Right lobe of liver (tissue), 6 donors: ENCODE results near the gene RBM26. TPM values are rescaled to one million over a fixed set of nuclear protein-coding genes. Genes with fewer than 3 reads are reported as not detected.

Experiments
- ATAC-seq, 4 donors: fragments of 200-7000 bp; cut with Tn5 transposase; one replicate each; pipeline ENCODE4 v1.9.1; 2020; ENCODE audit warnings: mild to moderate bottlenecking in 4 of 4, moderate library complexity in 4 of 4
- DNase-seq, 3 donors: peaks; one replicate each; pipeline ENCODE4 v3.0.0-alpha.2; 2020
- H3K27ac ChIP-seq, 3 donors: fragments of 200-600 bp; one replicate each; pipeline ENCODE4 v1.8.0; 2022
- H3K27me3 ChIP-seq, 2 donors: fragments of 200-600 bp; one replicate each; pipeline ENCODE4 v1.8.0; 2022
- H3K36me3 ChIP-seq, 4 donors: fragments of 200-600 bp; sonication (generic) in 1 of 4; one replicate each; pipeline versions ENCODE4 v1.5.1 to v1.8.0; 2017 to 2022; ENCODE audit warnings: control low read depth in 1 of 4
- H3K4me1 ChIP-seq, 4 donors: fragments of 200-600 bp; sonication (generic) in 1 of 4; one replicate each; pipeline versions ENCODE4 v1.5.1 to v1.8.0; 2017 to 2022; ENCODE audit warnings: control low read depth in 1 of 4
- H3K4me3 ChIP-seq, 3 donors: fragments of 200-600 bp; one replicate each; pipeline ENCODE4 v1.8.0; 2022
- H3K9me3 ChIP-seq, 4 donors: fragments of 200-600 bp; sonication (generic) in 1 of 4; one replicate each; pipeline versions ENCODE4 v1.5.1 to v1.8.0; 2017 to 2022; ENCODE audit warnings: control low read depth in 1 of 4
- CTCF ChIP-seq, 4 donors: fragments of 200-600 bp in 3 of 4; fragments of 450-650 bp in 1 of 4; IDR thresholded peaks; one replicate each; pipeline versions ENCODE4 v1.5.1 to v1.8.0; 2016 to 2022; ENCODE audit warnings: antibody characterized with exemption in 4 of 4, mild to moderate bottlenecking in 2 of 4
- POLR2A ChIP-seq: fragments of 450-650 bp; IDR thresholded peaks from one replicate; pipeline ENCODE4 v1.6.1; 2017; ENCODE audit warnings: antibody characterized with exemption, mild to moderate bottlenecking
- WGBS: methylation state at CpG from one replicate; pipeline ENCODE4 v1.1.6; 2018; ENCODE audit warnings: low coverage, low lambda C conversion rate; ENCODE audit not compliant: insufficient coverage; ENCODE audit errors: missing lambda C conversion rate; 5-methylcytosine and 5-hydroxymethylcytosine counted together
- intact Hi-C, 2 donors: fragments of 100-400 bp; cut with DNase I; formaldehyde crosslinking; loops; one replicate each; pipeline versions ENCODE4 v1.11.2 to v1.14.1; 2022
- total RNA-seq, 6 experiments: library from RNA; depleted of rRNA in 2 of 6; stranded (reverse); fragments of >200 nt in 2 of 6; fragmentation: NEBNext Ultra II Directional in 3 of 6; extraction: Animal tissue kit (Norgen Biotek cat#: 25700) in 3 of 6; gene quantifications; one replicate each; pipeline versions ENCODE4 v1.1.0 to v1.2.4, GENCODE V29; 2016 to 2023
- donor health status: DM: no; HTN: yes; CAD: no.
- donor health status: DM: no; HTN: no; CAD: no.
- donor health status: DM: no; HTN: no; CAD: no.
- donor health status: DM: no; HTN: yes; CAD: no.
- donor health status: DM: no; HTN: yes; CAD: no.

RBM26 gene
- total RNA-seq, 6 experiments from 2014 or later: 12.9 to 16.7 (median 15.1) TPM

GRCh38 chr13:79295906-79296706, 109.9 kb downstream of the RBM26 start:
- WGBS: 91% methylated on average over 3 of the region's 4 CpGs
- TF ChIP-seq POLR2A (no peak), CTCF (IDR thresholded peaks at IDR 0.05) (no peak)
- H3K9me3 ChIP-seq: no peaks in the 10 kb centered on the region
- ATAC-seq: no peak
- H3K4me1 ChIP-seq: no peaks in the 10 kb centered on the region
- H3K27ac ChIP-seq: no peak overlapping the region
- DNase-seq: no peak
- H3K4me3 ChIP-seq: no peak overlapping the region
- H3K27me3 ChIP-seq: no peaks in the 10 kb centered on the region
- intact Hi-C loops: no loop called here
- no peaks in the 10 kb centered on the region for H3K36me3 ChIP-seq

GRCh38 chr13:79290595-79291244, 115.3 kb downstream of the RBM26 start:
- DNase-seq: no peak
- no peak for TF ChIP-seq CTCF (IDR thresholded peaks at IDR 0.05)
- no peak for TF ChIP-seq POLR2A
- intact Hi-C loops: no loop called here
- H3K4me3 ChIP-seq: no peak overlapping the region
- no peak for ATAC-seq
- no peaks in the 10 kb centered on the region for H3K36me3 ChIP-seq
- H3K27ac ChIP-seq: no peak overlapping the region
- no peaks in the 10 kb centered on the region for H3K27me3 ChIP-seq
- WGBS: 69% methylated on average over 7 of the region's 9 CpGs
- H3K9me3 ChIP-seq: no peaks in the 10 kb centered on the region
- no peaks in the 10 kb centered on the region for H3K4me1 ChIP-seq

GRCh38 chr13:79289571-79289970, 116.5 kb downstream of the RBM26 start:
- ATAC-seq: no peak
- TF ChIP-seq POLR2A (no peak), CTCF (IDR thresholded peaks at IDR 0.05) (no peak)
- H3K9me3 ChIP-seq: no peaks in the 10 kb centered on the region

GRCh38 chr13:79287939-79288795, 117.9 kb downstream of the RBM26 start:
- Histone ChIP-seq H3K36me3 (no peaks in the 10 kb centered on the region), H3K4me3 (no peak overlapping the region), H3K27me3 (no peaks in the 10 kb centered on the region), H3K9me3 (no peaks in the 10 kb centered on the region), H3K4me1 (peaks cover 0 to 8% (median 0%) of the 10 kb centered on the region in 4 donors), H3K27ac (no peak overlapping the region)
- intact Hi-C loops: no loop called here
- no peak for TF ChIP-seq CTCF (IDR thresholded peaks at IDR 0.05)
- TF ChIP-seq POLR2A: no peak
- DNase-seq (no peak), ATAC-seq (no peak)
- 82% methylated on average over 9 of the region's 9 CpGs for WGBS

More at GRCh38 chr13:79289571-79289970, 116.5 kb downstream of the RBM26 start:
- H3K27me3 ChIP-seq: no peaks in the 10 kb centered on the region
- no peaks in the 10 kb centered on the region for H3K4me1 ChIP-seq
- DNase-seq: no peak
- no peaks in the 10 kb centered on the region for H3K36me3 ChIP-seq
- no peak overlapping the region for H3K27ac ChIP-seq
- H3K4me3 ChIP-seq: no peak overlapping the region
- intact Hi-C loops: no loop called here
